ENCODE measurements around the gene JADE1. TPM values are rescaled to one million over a fixed set of nuclear protein-coding genes. Genes with fewer than 3 reads are reported as not detected.

Gene JADE1
- polyA plus RNA-seq, 2 of the 4 experiments (the other 2 are of a cell fraction) = 23.7 to 54.6 TPM

DNA sequence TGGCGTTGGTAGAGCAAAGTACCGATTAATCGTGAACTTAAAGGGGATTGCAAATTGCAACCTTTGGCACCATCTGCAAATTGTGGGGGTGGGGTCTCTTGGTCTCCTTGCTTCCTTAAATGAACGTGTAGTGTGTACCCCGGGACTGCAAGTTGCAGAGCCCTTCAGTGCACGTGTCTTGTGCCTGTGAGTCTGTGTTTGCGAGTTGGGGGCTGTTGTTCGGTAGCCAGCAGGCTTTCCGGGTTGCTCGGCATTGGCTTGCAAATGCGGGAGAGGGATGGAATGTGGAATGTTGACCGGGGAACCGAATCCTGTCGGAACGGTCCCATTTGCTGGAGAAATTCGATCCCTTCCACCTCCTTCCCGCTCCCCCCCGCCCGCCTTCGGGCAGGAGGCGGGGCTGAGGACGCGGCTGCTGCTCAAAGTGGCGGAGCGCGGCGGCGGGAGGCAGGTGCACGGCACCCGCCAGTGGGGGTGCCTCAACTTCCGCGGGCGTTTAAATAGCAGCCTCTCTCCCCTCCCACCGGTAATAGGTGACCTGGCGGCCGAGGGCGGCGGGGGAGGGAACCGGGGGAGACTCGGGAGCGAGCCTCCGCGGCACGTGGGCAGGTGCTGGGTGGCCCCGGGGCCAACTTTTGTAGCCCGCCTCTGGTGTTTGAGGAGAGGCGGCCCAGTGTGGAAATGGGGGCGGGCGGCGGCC is 1.5 kb downstream of the JADE1 start (continued):
- no peak for TF ChIP-seq ZFP36 (IDR thresholded peaks at IDR 0.05; ENCODE audit: borderline replicate concordance, partially characterized antibody)
- TF ChIP-seq SMC3 (IDR thresholded peaks at IDR 0.05) = no peak
- no peak for TF ChIP-seq ZC3H11A (IDR thresholded peaks at IDR 0.05)
- TF ChIP-seq CHD2 (IDR thresholded peaks at IDR 0.05; ENCODE audit: low read length, partially characterized antibody) = no peak
- TF ChIP-seq, protein P1, sequence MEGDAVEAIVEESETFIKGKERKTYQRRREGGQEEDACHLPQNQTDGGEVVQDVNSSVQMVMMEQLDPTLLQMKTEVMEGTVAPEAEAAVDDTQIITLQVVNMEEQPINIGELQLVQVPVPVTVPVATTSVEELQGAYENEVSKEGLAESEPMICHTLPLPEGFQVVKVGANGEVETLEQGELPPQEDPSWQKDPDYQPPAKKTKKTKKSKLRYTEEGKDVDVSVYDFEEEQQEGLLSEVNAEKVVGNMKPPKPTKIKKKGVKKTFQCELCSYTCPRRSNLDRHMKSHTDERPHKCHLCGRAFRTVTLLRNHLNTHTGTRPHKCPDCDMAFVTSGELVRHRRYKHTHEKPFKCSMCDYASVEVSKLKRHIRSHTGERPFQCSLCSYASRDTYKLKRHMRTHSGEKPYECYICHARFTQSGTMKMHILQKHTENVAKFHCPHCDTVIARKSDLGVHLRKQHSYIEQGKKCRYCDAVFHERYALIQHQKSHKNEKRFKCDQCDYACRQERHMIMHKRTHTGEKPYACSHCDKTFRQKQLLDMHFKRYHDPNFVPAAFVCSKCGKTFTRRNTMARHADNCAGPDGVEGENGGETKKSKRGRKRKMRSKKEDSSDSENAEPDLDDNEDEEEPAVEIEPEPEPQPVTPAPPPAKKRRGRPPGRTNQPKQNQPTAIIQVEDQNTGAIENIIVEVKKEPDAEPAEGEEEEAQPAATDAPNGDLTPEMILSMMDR (IDR thresholded peaks at IDR 0.05) = no peak
- no peak for TF ChIP-seq NFE2L2 (conservative IDR thresholded peaks at IDR 0.05; ENCODE audit: low read length)
- no peak for TF ChIP-seq RFX5 (IDR thresholded peaks at IDR 0.05)
- TF ChIP-seq, protein P2, sequence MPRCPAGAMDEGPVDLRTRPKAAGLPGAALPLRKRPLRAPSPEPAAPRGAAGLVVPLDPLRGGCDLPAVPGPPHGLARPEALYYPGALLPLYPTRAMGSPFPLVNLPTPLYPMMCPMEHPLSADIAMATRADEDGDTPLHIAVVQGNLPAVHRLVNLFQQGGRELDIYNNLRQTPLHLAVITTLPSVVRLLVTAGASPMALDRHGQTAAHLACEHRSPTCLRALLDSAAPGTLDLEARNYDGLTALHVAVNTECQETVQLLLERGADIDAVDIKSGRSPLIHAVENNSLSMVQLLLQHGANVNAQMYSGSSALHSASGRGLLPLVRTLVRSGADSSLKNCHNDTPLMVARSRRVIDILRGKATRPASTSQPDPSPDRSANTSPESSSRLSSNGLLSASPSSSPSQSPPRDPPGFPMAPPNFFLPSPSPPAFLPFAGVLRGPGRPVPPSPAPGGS (IDR thresholded peaks at IDR 0.05) = 0 out of 3 replicates have a peak, but pooled peaks have one; percentile 48
- TF ChIP-seq, protein P3, sequence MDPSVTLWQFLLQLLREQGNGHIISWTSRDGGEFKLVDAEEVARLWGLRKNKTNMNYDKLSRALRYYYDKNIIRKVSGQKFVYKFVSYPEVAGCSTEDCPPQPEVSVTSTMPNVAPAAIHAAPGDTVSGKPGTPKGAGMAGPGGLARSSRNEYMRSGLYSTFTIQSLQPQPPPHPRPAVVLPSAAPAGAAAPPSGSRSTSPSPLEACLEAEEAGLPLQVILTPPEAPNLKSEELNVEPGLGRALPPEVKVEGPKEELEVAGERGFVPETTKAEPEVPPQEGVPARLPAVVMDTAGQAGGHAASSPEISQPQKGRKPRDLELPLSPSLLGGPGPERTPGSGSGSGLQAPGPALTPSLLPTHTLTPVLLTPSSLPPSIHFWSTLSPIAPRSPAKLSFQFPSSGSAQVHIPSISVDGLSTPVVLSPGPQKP (IDR thresholded peaks at IDR 0.05; ENCODE audit: low read depth, low read length) = no peak
- TF ChIP-seq TP53 (CRISPR knock-in tag; IDR thresholded peaks at IDR 0.05) = no peak
- TF ChIP-seq KDM5A (IDR thresholded peaks at IDR 0.05) = no peak
- TF ChIP-seq, protein P4, sequence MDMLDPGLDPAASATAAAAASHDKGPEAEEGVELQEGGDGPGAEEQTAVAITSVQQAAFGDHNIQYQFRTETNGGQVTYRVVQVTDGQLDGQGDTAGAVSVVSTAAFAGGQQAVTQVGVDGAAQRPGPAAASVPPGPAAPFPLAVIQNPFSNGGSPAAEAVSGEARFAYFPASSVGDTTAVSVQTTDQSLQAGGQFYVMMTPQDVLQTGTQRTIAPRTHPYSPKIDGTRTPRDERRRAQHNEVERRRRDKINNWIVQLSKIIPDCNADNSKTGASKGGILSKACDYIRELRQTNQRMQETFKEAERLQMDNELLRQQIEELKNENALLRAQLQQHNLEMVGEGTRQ (IDR thresholded peaks at IDR 0.05) = peak; percentile 50
- no peak for TF ChIP-seq CEBPB (IDR thresholded peaks at IDR 0.05)
- TF ChIP-seq PHF8 (IDR thresholded peaks at IDR 0.05; ENCODE audit: borderline replicate concordance, low read depth) = peak; percentile 23; the same call in 1 of the 2 replicates
- peak; percentile 79 for TF ChIP-seq FOSB (CRISPR knock-in tag; IDR thresholded peaks at IDR 0.05)
- TF ChIP-seq RAD21 (conservative IDR thresholded peaks at IDR 0.05 in 1 of 2, IDR thresholded peaks at IDR 0.05 in 1 of 2) = 0 out of 5 replicates have a peak, but pooled peaks of 1 of the 2 experiments have one; percentile 11
- no peak for TF ChIP-seq MAFK (IDR thresholded peaks at IDR 0.05; ENCODE audit: partially characterized antibody)
- TF ChIP-seq HOXB13 (CRISPR knock-in tag; IDR thresholded peaks at IDR 0.05; ENCODE audit: low read depth) = no peak
- no peak for TF ChIP-seq ZSCAN20 (CRISPR knock-in tag; IDR thresholded peaks at IDR 0.05)
- 0 out of 2 replicates have a peak, but pooled peaks have one; percentile 23 for TF ChIP-seq HOXB5 (CRISPR knock-in tag; IDR thresholded peaks at IDR 0.05)
- TF ChIP-seq HDAC2 (IDR thresholded peaks at IDR 0.05) = no peak
- no peak for TF ChIP-seq EP300 (IDR thresholded peaks at IDR 0.05)
- TF ChIP-seq, protein P5, sequence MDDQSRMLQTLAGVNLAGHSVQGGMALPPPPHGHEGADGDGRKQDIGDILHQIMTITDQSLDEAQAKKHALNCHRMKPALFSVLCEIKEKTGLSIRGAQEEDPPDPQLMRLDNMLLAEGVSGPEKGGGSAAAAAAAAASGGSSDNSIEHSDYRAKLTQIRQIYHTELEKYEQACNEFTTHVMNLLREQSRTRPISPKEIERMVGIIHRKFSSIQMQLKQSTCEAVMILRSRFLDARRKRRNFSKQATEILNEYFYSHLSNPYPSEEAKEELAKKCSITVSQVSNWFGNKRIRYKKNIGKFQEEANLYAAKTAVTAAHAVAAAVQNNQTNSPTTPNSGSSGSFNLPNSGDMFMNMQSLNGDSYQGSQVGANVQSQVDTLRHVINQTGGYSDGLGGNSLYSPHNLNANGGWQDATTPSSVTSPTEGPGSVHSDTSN (IDR thresholded peaks at IDR 0.05) = no peak; the same call in 1 of the 2 replicates
- TF ChIP-seq, protein P6, sequence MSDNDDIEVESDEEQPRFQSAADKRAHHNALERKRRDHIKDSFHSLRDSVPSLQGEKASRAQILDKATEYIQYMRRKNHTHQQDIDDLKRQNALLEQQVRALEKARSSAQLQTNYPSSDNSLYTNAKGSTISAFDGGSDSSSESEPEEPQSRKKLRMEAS (IDR thresholded peaks at IDR 0.05) = peak; percentile 72
- peak; percentile 48 for TF ChIP-seq GATA3 (IDR thresholded peaks at IDR 0.05; ENCODE audit: borderline replicate concordance)
- TF ChIP-seq BHLHE40 (IDR thresholded peaks at IDR 0.05; ENCODE audit: low read depth, low read length) = peak; percentile 53; the same call in 1 of the 2 replicates
- TF ChIP-seq, protein P7, sequence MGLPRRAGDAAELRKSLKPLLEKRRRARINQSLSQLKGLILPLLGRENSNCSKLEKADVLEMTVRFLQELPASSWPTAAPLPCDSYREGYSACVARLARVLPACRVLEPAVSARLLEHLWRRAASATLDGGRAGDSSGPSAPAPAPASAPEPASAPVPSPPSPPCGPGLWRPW (IDR thresholded peaks at IDR 0.05) = no peak
- TF ChIP-seq NPAS2 (CRISPR knock-in tag; IDR thresholded peaks at IDR 0.05; ENCODE audit: borderline replicate concordance) = peak; percentile 19; the same call in 1 of the 2 replicates
